Measurements from ENCODE around the gene C1orf94.

The C1orf94 gene

GRCh38 chr1:34265396-34265795 lies 88.7 kb downstream of the C1orf94 start:
- POLR2A ChIA-PET, result no interaction called here
- DNase-seq (ENCODE audit: extremely low spot score), result no peak
- no peak for TF ChIP-seq CTCF (IDR thresholded peaks at IDR 0.05; ENCODE audit: control extremely low read depth, extremely low read depth, low read depth, missing control alignments)
- CTCF ChIA-PET, result interaction anchor here (1.2 kb wide), 1 partner anchor 16 kb away, joined by 3 read pairs; no protein-coding TSS in a partner anchor

GRCh38 chr1:34266127-34266951 lies 89.6 kb downstream of the C1orf94 start:
- no peak for DNase-seq (ENCODE audit: extremely low spot score)
- CTCF ChIA-PET, result interaction anchor here (1.2 kb wide), 1 partner anchor 15 kb away, joined by 3 read pairs; no protein-coding TSS in a partner anchor

GRCh38 chr1:34267326-34267725 lies 90.6 kb downstream of the C1orf94 start:
- ChIA-PET POLR2A (no interaction called here), CTCF (no interaction called here)
- TF ChIP-seq CTCF (IDR thresholded peaks at IDR 0.05; ENCODE audit: control extremely low read depth, extremely low read depth, low read depth, missing control alignments), result no peak
- DNase-seq (ENCODE audit: extremely low spot score), result no peak

More at GRCh38 chr1:34266127-34266951, 89.6 kb downstream of the C1orf94 start:
- TF ChIP-seq CTCF (IDR thresholded peaks at IDR 0.05; ENCODE audit: control extremely low read depth, extremely low read depth, low read depth, missing control alignments), result no peak
- POLR2A ChIA-PET, result no interaction called here

GRCh38 chr1:34268311-34268954 lies 91.7 kb downstream of the C1orf94 start:
- no peak for TF ChIP-seq CTCF (IDR thresholded peaks at IDR 0.05; ENCODE audit: control extremely low read depth, extremely low read depth, low read depth, missing control alignments)
- ChIA-PET CTCF (interaction anchor here (1.1 kb wide), 1 partner anchor 34 kb away, joined by 3 read pairs; no protein-coding TSS in a partner anchor), POLR2A (no interaction called here)
- DNase-seq (ENCODE audit: extremely low spot score), result no peak
